ENCODE data around the gene F2.
"Not testable (repeated sequence)": the region's sequence is repeated elsewhere in the genome, so short reads cannot be mapped to it uniquely, and the experiment has no call there.

The F2 gene

GRCh38 chr11:46719048-46719542 is at the start of gene F2:
Gene F2 (plus strand): TSS chr11:46719213. CDS start chr11:46719236, 23 bp downstream.
- no peak for DNase-seq

GRCh38 chr11:46669711-46670139 is 49.3 kb upstream of the F2 start:
- no peak for DNase-seq

- not testable (repeated sequence) for DNase-seq
Observed at GRCh38 chr11:46670521-46670920, 48.5 kb upstream of the F2 start.

DNA sequence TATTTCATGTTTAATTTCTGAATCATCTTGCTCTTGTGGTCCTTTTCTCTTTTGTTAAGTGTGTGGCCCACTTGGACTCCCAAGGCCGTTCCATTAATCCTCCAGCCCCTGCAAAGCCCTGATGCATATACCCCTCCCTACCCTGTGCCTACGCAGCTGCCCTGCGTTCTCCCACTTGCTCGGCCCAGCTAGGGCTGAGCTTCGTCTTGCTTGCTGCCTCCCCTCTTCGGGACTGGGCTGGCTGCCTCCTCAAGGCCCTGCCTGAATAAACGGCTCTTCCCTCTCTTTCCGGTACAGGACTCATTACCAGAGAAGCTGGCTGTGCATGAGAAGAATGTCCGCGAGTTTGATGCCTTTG is 47.1 kb upstream of the F2 start:
- no peak for DNase-seq

DNA sequence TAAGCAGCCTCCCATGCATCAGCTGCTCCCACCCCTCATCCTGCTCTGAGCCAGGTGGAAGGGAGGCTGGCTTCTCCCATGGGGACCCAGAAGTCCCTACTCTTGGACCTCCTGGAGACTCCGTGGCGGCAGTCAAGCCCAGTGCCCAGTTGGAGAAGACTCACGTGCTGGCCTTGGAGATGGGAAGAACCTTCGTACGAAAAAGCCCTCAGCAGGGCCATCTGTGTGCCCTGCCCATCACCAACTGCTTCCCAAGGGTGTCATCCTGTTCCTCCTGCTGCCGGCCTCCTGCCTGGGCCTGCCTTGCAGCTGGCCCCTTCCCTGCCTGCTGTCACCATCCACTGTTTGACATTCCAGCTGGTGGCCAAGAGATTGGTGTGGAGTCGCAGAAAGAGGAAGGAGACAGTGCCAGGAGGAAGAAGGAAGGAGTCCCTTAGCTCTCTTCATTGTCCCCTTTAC is 46.6 kb upstream of the F2 start:
- no peak for DNase-seq

DNA sequence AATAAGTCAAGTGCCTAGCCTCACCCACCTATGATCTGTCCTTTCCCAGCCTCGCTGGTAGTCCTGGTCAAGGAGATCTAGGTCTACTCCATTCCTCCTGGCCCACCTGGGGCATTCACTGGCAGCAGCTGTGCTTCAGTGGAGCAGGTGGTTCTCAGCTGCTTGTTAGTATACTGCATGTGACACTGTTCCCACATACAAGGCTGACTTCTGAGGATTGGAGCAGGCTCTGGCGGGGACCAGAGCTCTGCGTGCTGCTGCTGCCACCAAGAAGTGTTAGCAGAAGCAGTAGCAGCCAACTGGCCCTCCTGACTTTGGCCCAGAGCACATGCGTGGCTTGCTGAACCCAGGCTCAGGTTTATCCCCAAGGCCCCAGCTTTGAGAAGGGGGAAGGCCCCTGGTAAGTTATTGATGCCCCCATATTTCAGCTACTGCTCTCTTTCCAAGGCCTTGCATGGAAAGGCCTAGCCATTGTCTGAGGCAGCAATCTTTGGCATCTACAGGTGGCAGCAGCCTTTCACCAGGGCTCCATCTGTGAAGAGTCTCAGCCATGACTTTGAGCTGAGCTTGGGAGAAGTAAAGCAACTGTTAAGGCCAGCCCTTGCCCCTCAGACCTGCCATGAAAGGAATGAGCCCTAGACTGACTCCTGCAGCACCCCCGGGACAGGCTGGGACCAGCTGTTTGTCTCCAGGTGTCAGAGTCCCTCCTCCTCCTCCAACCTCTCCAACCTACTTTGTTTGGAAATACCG is 45.1 kb upstream of the F2 start:
- no peak for DNase-seq

- no peak for DNase-seq
Observed at GRCh38 chr11:46674463-46675287, 44.3 kb upstream of the F2 start.

- DNase-seq, result peak; percentile 25
Observed at GRCh38 chr11:46675288-46675851, 43.6 kb upstream of the F2 start.

DNA sequence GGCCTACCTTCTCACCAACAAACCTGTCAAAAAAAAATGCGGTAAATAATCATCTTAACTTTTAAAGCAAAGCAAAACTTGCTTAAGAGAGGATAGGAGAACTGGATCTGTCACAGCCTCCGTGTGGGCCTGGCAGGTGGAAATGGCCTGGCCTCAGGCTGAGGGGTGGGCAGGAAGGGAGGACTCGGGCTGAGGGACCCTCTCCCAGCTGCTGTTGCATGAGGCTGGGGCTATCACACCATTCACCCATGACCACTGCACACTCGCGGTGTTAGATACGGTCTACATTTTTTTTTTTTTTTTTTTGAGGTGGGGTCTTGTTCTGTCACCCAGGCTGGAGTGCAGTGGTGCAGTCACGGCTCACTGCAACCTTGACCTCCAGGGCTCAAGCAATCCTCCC is 43.1 kb upstream of the F2 start:
- DNase-seq, result no peak

GRCh38 chr11:46676436-46677158 is 42.4 kb upstream of the F2 start:
- no peak for DNase-seq

- no peak for DNase-seq
Observed at GRCh38 chr11:46677169-46677568, 41.8 kb upstream of the F2 start.

- no peak for DNase-seq
Observed at GRCh38 chr11:46677991-46678740, 40.8 kb upstream of the F2 start.

GRCh38 chr11:46678741-46679130 is 40.3 kb upstream of the F2 start:
- no peak for DNase-seq

DNA sequence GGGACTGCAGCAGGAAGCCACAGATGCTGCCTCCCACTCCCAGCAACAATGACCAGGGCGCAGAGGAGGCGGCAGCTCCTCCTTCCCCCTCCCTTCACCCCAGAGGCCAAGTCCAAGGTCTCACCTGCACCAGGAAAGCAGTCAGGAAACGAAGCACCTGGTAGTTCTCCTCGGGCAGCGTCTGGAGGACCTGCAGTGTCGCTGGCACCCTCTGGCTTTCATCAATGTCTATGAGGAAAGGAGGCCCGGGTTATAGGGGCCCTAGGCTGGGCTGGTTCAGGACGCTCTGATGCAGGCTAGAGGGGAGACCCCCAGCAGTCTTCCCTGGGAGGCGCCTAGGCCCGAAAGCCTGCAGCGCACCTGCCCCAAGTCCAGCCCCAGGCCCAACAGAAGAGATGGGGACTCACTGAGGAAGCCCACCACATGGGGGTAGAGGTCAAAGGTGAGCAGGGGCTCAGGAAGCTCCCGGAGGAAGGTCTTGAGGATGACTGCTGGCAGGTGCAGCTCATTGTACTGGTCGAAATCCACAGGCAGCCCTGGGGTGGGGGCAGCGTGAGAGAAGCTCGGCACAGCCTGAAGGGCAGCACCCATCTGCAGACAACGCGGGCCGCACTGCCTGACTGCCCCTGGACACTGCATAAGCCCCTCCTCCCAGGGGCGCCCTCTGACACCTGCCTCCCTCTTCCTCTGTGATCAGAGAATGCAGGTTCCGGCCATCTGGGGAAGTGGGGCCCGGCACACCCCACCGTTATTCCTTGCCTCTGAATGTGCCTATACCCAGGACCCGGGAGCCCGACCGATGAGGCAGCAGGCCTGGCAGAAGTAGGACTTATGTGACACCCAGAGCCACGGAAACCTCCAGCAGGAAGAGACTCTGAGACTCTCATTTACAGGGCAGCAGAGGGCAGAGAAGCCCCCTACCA is 39.5 kb upstream of the F2 start:
- no peak for DNase-seq

GRCh38 chr11:46680164-46680760 is 38.8 kb upstream of the F2 start:
- no peak for DNase-seq

DNA sequence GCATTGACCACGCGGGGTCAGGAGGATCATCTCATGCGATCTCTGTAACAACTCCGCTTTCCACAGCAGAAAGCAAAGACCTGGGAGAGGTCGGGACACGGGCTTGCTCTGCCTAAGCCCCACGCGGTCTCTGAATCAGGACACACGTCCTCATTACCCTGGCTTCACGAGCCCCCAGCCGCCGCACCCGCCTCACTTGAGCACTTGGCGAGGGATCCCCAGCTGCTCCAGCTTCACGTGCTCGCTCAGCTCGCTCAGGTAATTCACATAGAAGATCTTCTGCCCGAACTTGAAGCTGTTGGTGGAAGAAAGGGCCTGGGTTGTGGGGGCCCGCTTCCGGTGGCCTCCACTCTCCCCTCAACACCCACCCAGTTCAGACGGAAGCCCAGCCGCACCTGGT is 38.2 kb upstream of the F2 start:
- DNase-seq, result no peak

GRCh38 chr11:46681814-46682213 is 37.2 kb upstream of the F2 start:
- DNase-seq, result no peak

DNA sequence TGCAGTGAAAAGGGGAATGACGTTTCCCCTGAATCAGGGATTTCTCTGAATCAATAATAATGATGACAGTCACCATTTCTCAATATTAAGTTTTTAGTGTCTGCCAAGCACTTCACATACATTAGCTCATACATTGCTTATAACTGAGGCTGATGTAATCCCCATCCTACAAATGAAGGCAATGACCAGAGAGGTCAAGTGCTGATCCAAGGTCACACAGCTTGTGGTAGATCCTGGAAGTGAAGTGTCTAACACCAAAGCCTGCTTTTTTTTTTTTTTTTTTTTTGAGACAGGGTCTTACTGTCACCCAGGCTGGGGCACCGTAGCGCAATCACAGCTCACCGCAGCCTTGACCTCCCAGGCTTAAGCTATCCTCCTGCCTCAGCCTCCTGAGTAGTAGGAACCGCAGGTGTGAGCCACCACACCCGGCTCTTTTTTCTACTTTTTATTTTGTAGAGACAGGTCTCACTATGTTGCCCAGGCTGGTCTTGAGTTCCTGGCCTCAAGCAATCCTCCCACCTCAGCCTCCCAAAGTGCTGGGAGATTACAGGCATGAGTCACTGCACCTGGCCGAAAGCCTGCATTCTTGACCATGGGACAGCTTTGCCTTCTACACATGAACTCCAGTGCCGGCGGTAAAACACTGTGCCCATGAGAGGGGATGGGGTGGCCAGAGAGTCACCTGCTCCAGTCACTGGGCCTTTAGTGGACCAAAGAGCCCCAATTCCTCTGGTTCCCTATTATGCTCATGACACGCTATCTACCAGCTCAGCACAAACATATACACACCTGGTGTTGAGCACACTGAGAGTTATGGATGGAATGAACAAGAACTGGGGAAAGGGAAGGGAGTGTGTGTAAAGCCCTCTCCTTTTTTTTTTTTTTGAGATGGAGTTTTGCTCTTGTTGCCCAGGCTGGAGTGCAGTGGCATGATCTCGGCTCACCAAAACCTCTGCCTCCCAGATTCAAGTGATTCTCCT is 36.0 kb upstream of the F2 start:
- DNase-seq, result no peak

DNA sequence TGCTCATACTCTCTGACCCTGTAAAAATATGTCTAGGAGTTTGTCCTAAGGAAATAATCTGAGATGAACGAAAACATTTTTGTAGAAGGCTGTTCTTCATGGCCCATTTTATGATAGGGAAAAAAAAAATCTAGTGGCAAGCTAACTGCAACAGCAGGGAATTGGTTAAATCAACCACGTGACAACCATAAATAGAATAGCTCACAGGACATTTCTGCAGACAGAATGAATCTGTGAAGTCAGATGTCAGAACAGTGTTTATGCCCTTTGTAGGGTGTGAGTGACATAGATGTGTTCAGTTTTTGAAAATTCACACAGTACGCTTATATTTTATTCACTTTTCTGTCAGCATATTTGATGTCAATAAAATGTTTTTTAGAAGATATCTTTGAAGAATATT is 34.6 kb upstream of the F2 start:
- no peak for DNase-seq

Measured in fibroblast of upper back skin (primary cell).